GM12873 (cell line): ENCODE data around the gene SMG6.

Experiments used
- CTCF ChIP-seq: IDR thresholded peaks from 2 replicates; pipeline ENCODE4 v1.5.1; 2012; ENCODE audit warnings: low read depth, mild to moderate bottlenecking, moderate library complexity, low read length, control low read depth; ENCODE audit not compliant: insufficient read depth; ENCODE audit errors: missing control alignments

SMG6 gene

GRCh38 chr17:2059547-2060384 lies 243.8 kb downstream of the SMG6 start:
- TF ChIP-seq CTCF, result no peak

GRCh38 chr17:2058586-2059546 lies 244.7 kb downstream of the SMG6 start:
- peak; percentile 86 for TF ChIP-seq CTCF

GRCh38 chr17:2057760-2058585 lies 245.6 kb downstream of the SMG6 start:
- no peak for TF ChIP-seq CTCF

GRCh38 chr17:2057175-2057759 lies 246.3 kb downstream of the SMG6 start:
- TF ChIP-seq CTCF, result no peak

- peak; percentile 43 for TF ChIP-seq CTCF
Measured at GRCh38 chr17:2056206-2057174, 247.1 kb downstream of the SMG6 start.
